ENCODE data around the gene DNHD1. TPM values are rescaled to one million over a fixed set of nuclear protein-coding genes. Genes with fewer than 3 reads are reported as not detected.

DNHD1 gene
- total RNA-seq, 4 donors from 2014 or later, result 3.4 to 10.5 (median 4.3) TPM

- Histone ChIP-seq H3K36me3 (peaks cover 0 to 21% of the 10 kb centered on the region in 2 donors), H3K4me1 (peaks cover 14 to 15% of the 10 kb centered on the region in 2 donors), H3K27me3 (no peaks in the 10 kb centered on the region), H3K4me3 (peak within 1 kb of the TSS; percentile 75 to 94 (median 80)), H3K27ac (peak within 1 kb of the TSS; percentile 87 to 99 (median 92)), H3K9me3 (no peaks in the 10 kb centered on the region)
- intact Hi-C loops (cut with DNase I; ENCODE audit: low total_unique reads), result loop anchor here (1.0 to 2.0 kb wide), 3 partner anchors 54 to 210 kb away; partner anchors contain the start of genes APBB1, MRPL17 and SMPD1
- in situ Hi-C loops (cut with MboI; ENCODE audit: low sequenced_read_pairs in 4 of 4), result loop anchor here in 1 of 4 donors (10.0 kb wide), 1 partner anchor 131 kb away; the partner anchor contains the start of genes ILK and RRP8
- ATAC-seq, result peak; percentile 81 to 84
- DNase-seq, result peak; percentile 92 to 93
- TF ChIP-seq POLR2A (IDR thresholded peaks at IDR 0.05) (peak; percentile 87 to 93), CTCF (IDR thresholded peaks at IDR 0.05 in 4 of 5, conservative IDR thresholded peaks at IDR 0.05 in 1 of 5) (peak in 2 of 5 experiments; percentile 17 to 21)
These were observed 23.3 kb upstream of the DNHD1 start, which contains the start of gene TRIM3 for GRCh38 chr11:6473451-6474412. TRIM3 (minus strand) TSS chr11:6473941; CDS start chr11:6465695, 8,246 bp downstream.

- TF ChIP-seq POLR2A (IDR thresholded peaks at IDR 0.05) (no peak), CTCF (IDR thresholded peaks at IDR 0.05 in 4 of 5, conservative IDR thresholded peaks at IDR 0.05 in 1 of 5) (no peak)
- H3K4me3 ChIP-seq, result peak overlapping the region; percentile 55 to 77 (median 72)
- intact Hi-C loops (cut with DNase I; ENCODE audit: low total_unique reads), result loop anchor here (1.0 kb wide), 1 partner anchor 209 kb away; the partner anchor contains the start of gene MRPL17
These were observed 22.7 kb upstream of the DNHD1 start for GRCh38 chr11:6474413-6474792.

GRCh38 chr11:6474806-6475500 is 22.1 kb upstream of the DNHD1 start:
- in situ Hi-C loops (cut with MboI; ENCODE audit: low sequenced_read_pairs in 4 of 4), result loop anchor here in 3 of 4 donors (10.0 to 25.0 kb wide), 2 partner anchors 130 to 238 kb away; partner anchors contain the start of genes CNGA4 (in 3 of the 3), FHIP1B (in 3 of the 3), ILK (in 1 of the 3) and RRP8 (in 1 of the 3)
- H3K4me3 ChIP-seq, result no peak overlapping the region
- H3K27ac ChIP-seq, result peak overlapping the region; percentile 87 to 99 (median 92)

More at GRCh38 chr11:6474413-6474792, 22.7 kb upstream of the DNHD1 start:
- no peaks in the 10 kb centered on the region for H3K27me3 ChIP-seq
- in situ Hi-C loops (cut with MboI; ENCODE audit: low sequenced_read_pairs in 4 of 4), result loop anchor here in 1 of 4 donors (10.0 kb wide), 1 partner anchor 130 kb away; the partner anchor contains the start of genes ILK and RRP8
- H3K4me1 ChIP-seq, result peaks cover 14 to 15% of the 10 kb centered on the region in 2 donors
- H3K27ac ChIP-seq, result peak overlapping the region; percentile 87 to 99 (median 92)
- DNase-seq (no peak), ATAC-seq (peak in 1 of 2 donors; percentile 4)
- peaks cover 0 to 26% of the 10 kb centered on the region in 2 donors for H3K36me3 ChIP-seq
- H3K9me3 ChIP-seq, result no peaks in the 10 kb centered on the region

More at GRCh38 chr11:6474806-6475500, 22.1 kb upstream of the DNHD1 start:
- no peak for DNase-seq
- no peaks in the 10 kb centered on the region for H3K9me3 ChIP-seq
- H3K36me3 ChIP-seq, result peaks cover 0 to 26% of the 10 kb centered on the region in 2 donors
- no peak for ATAC-seq
- TF ChIP-seq CTCF (IDR thresholded peaks at IDR 0.05 in 4 of 5, conservative IDR thresholded peaks at IDR 0.05 in 1 of 5) (no peak), POLR2A (IDR thresholded peaks at IDR 0.05) (no peak)
- H3K4me1 ChIP-seq, result peaks cover 17 to 18% of the 10 kb centered on the region in 2 donors
- intact Hi-C loops (cut with DNase I; ENCODE audit: low total_unique reads), result loop anchor here (1.0 kb wide), 1 partner anchor 208 kb away; the partner anchor contains the start of gene MRPL17
- H3K27me3 ChIP-seq, result no peaks in the 10 kb centered on the region
